A549 (cell line): Measurements from ENCODE around the gene YLPM1. TPM values are rescaled to one million over a fixed set of nuclear protein-coding genes. Genes with fewer than 3 reads are reported as not detected.

Experiments
- ATAC-seq, 2 experiments: fragments of 200-7000 bp in 1 of 2; fragments of >200 bp in 1 of 2; cut with Nextera tagmentation in 1 of 2; cut with Tn5 transposase in 1 of 2; 3 replicates each; pipeline versions ENCODE4 v1.8.0 to v1.9.1; 2018 to 2020; ENCODE audit warnings: mild to moderate bottlenecking in 1 of 2, moderate library complexity in 1 of 2
- CTCF ChIA-PET: fragments of 300-600 bp; sonication (Branson Sonifier 250); formaldehyde crosslinking; extraction: SDS; loops from one replicate; lab custom pipeline; 2021; ENCODE audit warnings: antibody characterized with exemption, inconsistent platforms; lab: Yijun Ruan, JAX
- POLR2A ChIA-PET: fragments of 350-600 bp; formaldehyde crosslinking; extraction: SDS; loops from one replicate; lab custom pipeline; 2021; ENCODE audit warnings: antibody characterized with exemption, inconsistent platforms; lab: Yijun Ruan, JAX
- DNase-seq, 2 experiments: peaks; one replicate each; pipeline versions ENCODE4 v3.0.0 to v3.0.0-alpha.2; 2011 to 2016; ENCODE audit warnings: low read depth in 1 of 2, low spot score in 1 of 2
- FAIRE-seq: peaks from 2 replicates; lab custom pipeline; 2011; peaks lifted over from hg19 to GRCh38; lab: Jason Lieb, UNC
- H3K27ac ChIP-seq, 2 experiments: fragments of >200 bp; sonication (Bioruptor Twin); formaldehyde crosslinking; 3 replicates each; pipeline ENCODE4 v1.5.1; 2016 to 2017
- H3K4me1 ChIP-seq: fragments of >200 bp; sonication (Bioruptor Twin); formaldehyde crosslinking; 3 replicates; pipeline ENCODE4 v1.6.1; 2016
- H3K4me2 ChIP-seq: fragments of >200 bp; sonication (Bioruptor Twin); formaldehyde crosslinking; 3 replicates; pipeline ENCODE4 v1.6.1; 2016
- H3K4me3 ChIP-seq: fragments of >200 bp; sonication (Bioruptor Twin); formaldehyde crosslinking; 3 replicates; pipeline ENCODE4 v1.5.1; 2016
- H3K9me3 ChIP-seq: fragments of >200 bp; sonication (Bioruptor Twin); formaldehyde crosslinking; 3 replicates; pipeline ENCODE4 v1.6.1; 2016
- ATOH8 ChIP-seq: fragments of 250-450 bp; sonication (Bioruptor Pico); IDR thresholded peaks from 2 replicates; pipeline ENCODE4 v1.5.0; 2020; ENCODE audit warnings: low read depth, mild to moderate bottlenecking, moderate library complexity
- CHD2 ChIP-seq: fragments of 150-350 bp; IDR thresholded peaks from 2 replicates; pipeline ENCODE4 v1.6.1; 2014; ENCODE audit warnings: low read length; ENCODE audit not compliant: partially characterized antibody
- CTCF ChIP-seq: fragments of >200 bp; sonication (Bioruptor Twin); formaldehyde crosslinking; IDR thresholded peaks from 3 replicates; pipeline ENCODE4 v1.5.1; 2016
- ELK1 ChIP-seq: fragments of 150-350 bp; IDR thresholded peaks from 2 replicates; pipeline ENCODE4 v1.6.1; 2014; ENCODE audit warnings: low read depth, mild to moderate bottlenecking, low read length
- ESRRA ChIP-seq: fragments of 150-350 bp; IDR thresholded peaks from 2 replicates; pipeline ENCODE4 v1.6.1; 2014; ENCODE audit warnings: mild to moderate bottlenecking, low read length, borderline replicate concordance
- FOSB ChIP-seq: fragments of 250-450 bp; sonication (Bioruptor Pico); IDR thresholded peaks from 2 replicates; pipeline ENCODE4 v1.5.0; 2020; ENCODE audit warnings: mild to moderate bottlenecking, moderate library complexity
- FOSL2 ChIP-seq, 2 experiments: fragments of 450-650 bp in 1 of 2; fragments of >200 bp in 1 of 2; sonication (Bioruptor Twin) in 1 of 2; formaldehyde crosslinking; IDR thresholded peaks; 2 replicates each; pipeline versions ENCODE4 v1.5.0 to v1.6.1; 2016 to 2020; ENCODE audit warnings: mild to moderate bottlenecking in 1 of 2, moderate library complexity in 1 of 2
- FOXS1 ChIP-seq: fragments of 250-450 bp; sonication (Bioruptor Pico); IDR thresholded peaks from 2 replicates; pipeline ENCODE4 v1.5.0; 2020; ENCODE audit warnings: mild to moderate bottlenecking, moderate library complexity
- JUN ChIP-seq, 2 experiments: fragments of >200 bp; sonication (Bioruptor Twin); formaldehyde crosslinking; IDR thresholded peaks; 2 replicates in 1 of 2; 3 replicates in 1 of 2; pipeline ENCODE4 v1.6.1; 2016 to 2017
- JUNB ChIP-seq: fragments of >200 bp; sonication (Bioruptor Twin); formaldehyde crosslinking; IDR thresholded peaks from 2 replicates; pipeline ENCODE4 v1.6.1; 2016
- KDM1A ChIP-seq: fragments of 200-600 bp; sonication (generic); IDR thresholded peaks from 2 replicates; pipeline ENCODE4 v1.6.1; 2016; ENCODE audit warnings: low read depth, mild to moderate bottlenecking
- MAFK ChIP-seq: fragments of 450-650 bp; IDR thresholded peaks from 2 replicates; pipeline ENCODE4 v1.6.1; 2014; ENCODE audit not compliant: partially characterized antibody
- MYC ChIP-seq: IDR thresholded peaks from 2 replicates; pipeline ENCODE4 v1.6.1; 2012; ENCODE audit warnings: mild to moderate bottlenecking, inconsistent platforms, low read length, improper control_type of control experiment, borderline replicate concordance
- NPAS2 ChIP-seq: fragments of 250-450 bp; sonication (Bioruptor Pico); IDR thresholded peaks from 2 replicates; pipeline ENCODE4 v1.8.0; 2022; ENCODE audit warnings: mild to moderate bottlenecking, moderate library complexity, borderline replicate concordance
- POLR2AphosphoS2 ChIP-seq: conservative IDR thresholded peaks from 2 replicates; pipeline ENCODE4 v1.6.1; 2012; ENCODE audit warnings: low read length, improper control_type of control experiment, inconsistent platforms
- RCOR1 ChIP-seq: fragments of 150-350 bp; IDR thresholded peaks from 2 replicates; pipeline ENCODE4 v1.6.1; 2014; ENCODE audit warnings: antibody characterized with exemption, low read length, low read depth
- REST ChIP-seq: fragments of 200-600 bp; sonication (generic); IDR thresholded peaks from 2 replicates; pipeline ENCODE4 v1.6.1; 2016; ENCODE audit warnings: antibody characterized with exemption, mild to moderate bottlenecking, moderate library complexity
- RFX5 ChIP-seq: fragments of 450-650 bp; IDR thresholded peaks from 2 replicates; pipeline ENCODE4 v1.7.1; 2014; ENCODE audit warnings: antibody characterized with exemption, mild to moderate bottlenecking, moderate library complexity
- RNF2 ChIP-seq: fragments of 200-600 bp; sonication (generic); IDR thresholded peaks from 2 replicates; pipeline ENCODE4 v1.6.1; 2016; ENCODE audit warnings: low read depth, mild to moderate bottlenecking, antibody characterized with exemption, moderate library complexity, borderline replicate concordance
- TFCP2L1 ChIP-seq: fragments of 250-450 bp; sonication (Bioruptor Pico); IDR thresholded peaks from 2 replicates; pipeline ENCODE4 v1.5.0; 2021; ENCODE audit warnings: mild to moderate bottlenecking
- TP53 ChIP-seq: fragments of 250-450 bp; sonication (Bioruptor Pico); IDR thresholded peaks from 2 replicates; pipeline ENCODE4 v1.5.0; 2021; ENCODE audit warnings: mild to moderate bottlenecking, moderate library complexity
- ZC3H11A ChIP-seq: fragments of 450-650 bp; IDR thresholded peaks from 2 replicates; pipeline ENCODE4 v1.6.1; 2014; ENCODE audit warnings: antibody characterized with exemption, mild to moderate bottlenecking
- ZFP36 ChIP-seq: fragments of 450-650 bp; IDR thresholded peaks from 2 replicates; pipeline ENCODE4 v1.6.1; 2014; ENCODE audit warnings: borderline replicate concordance; ENCODE audit not compliant: partially characterized antibody
- ZNF302 ChIP-seq: fragments of 250-450 bp; sonication (Bioruptor Pico); IDR thresholded peaks from 2 replicates; pipeline ENCODE4 v1.9.0; 2021; ENCODE audit warnings: inconsistent platforms, mild to moderate bottlenecking, moderate library complexity
- ZSCAN20 ChIP-seq: fragments of 250-450 bp; sonication (Bioruptor Pico); IDR thresholded peaks from 2 replicates; pipeline ENCODE4 v1.8.0; 2022; ENCODE audit warnings: mild to moderate bottlenecking, moderate library complexity
- WGBS: methylation state at CpG from one replicate; pipeline ENCODE4 v1.1.6; 2017; ENCODE audit errors: missing lambda C conversion rate; 5-methylcytosine and 5-hydroxymethylcytosine counted together
- polyA plus RNA-seq, 4 experiments: library from polyadenylated mRNA; depleted of rRNA in 3 of 4; stranded (reverse); fragments of >200 nt; fragmentation: RNase III in 1 of 4; extraction: RNeasy Plus Mini Kit Qiagen cat#74134 plus additional on column Dnase treatment in 1 of 4; gene quantifications; 2 replicates in 3 of 4; 3 replicates in 1 of 4; pipeline ENCODE4 v1.2.3, GENCODE V29; 2011 to 2017

YLPM1 gene
- polyA plus RNA-seq, 2 of the 4 experiments (the other 2 are of a cell fraction), result 20.3 to 37.8 TPM

GRCh38 chr14:74838166-74838565, 75.0 kb downstream of the YLPM1 start:
- ATAC-seq (no peak), DNase-seq (no peak), FAIRE-seq (no peak)
- no peak overlapping the region for H3K4me2 ChIP-seq
- TF ChIP-seq RFX5 (no peak), RCOR1 (no peak), FOSL2 (IDR thresholded peaks at IDR 0.05) (no peak), FOSL2 (CRISPR knock-in tag; IDR thresholded peaks at IDR 0.05) (no peak), POLR2AphosphoS2 (no peak), ZFP36 (no peak), TFCP2L1 (CRISPR knock-in tag) (no peak), ELK1 (no peak), NPAS2 (CRISPR knock-in tag) (no peak), JUN (IDR thresholded peaks at IDR 0.05) (no peak), ZNF302 (CRISPR knock-in tag) (no peak), RNF2 (no peak), REST (no peak), CHD2 (no peak), FOSB (CRISPR knock-in tag) (no peak), MAFK (no peak)
- H3K4me3 ChIP-seq, result no peak overlapping the region
- ChIA-PET POLR2A (no interaction called here), CTCF (interaction anchor here (0.6 kb wide), 1 partner anchor 459 kb away, joined by 3 read pairs; no protein-coding TSS in a partner anchor)
- no peak overlapping the region for H3K27ac ChIP-seq
- WGBS, result 90% methylated on average over 2 of the region's 2 CpGs
- H3K4me1 ChIP-seq, result no peaks in the 10 kb centered on the region
- H3K9me3 ChIP-seq, result no peaks in the 10 kb centered on the region

GRCh38 chr14:74840603-74841030, 77.5 kb downstream of the YLPM1 start:
- TF ChIP-seq RFX5 (no peak), JUN (IDR thresholded peaks at IDR 0.05) (no peak), CTCF (no peak), FOSL2 (IDR thresholded peaks at IDR 0.05) (no peak), FOSL2 (CRISPR knock-in tag; IDR thresholded peaks at IDR 0.05) (no peak), ESRRA (no peak), KDM1A (no peak), ZSCAN20 (CRISPR knock-in tag) (no peak), ZC3H11A (no peak), MYC (no peak), MAFK (no peak), POLR2AphosphoS2 (no peak), FOXS1 (CRISPR knock-in tag) (no peak), ATOH8 (no peak), REST (no peak), JUNB (no peak), TP53 (CRISPR knock-in tag) (no peak)
- FAIRE-seq (no peak), ATAC-seq (no peak), DNase-seq (no peak)
- CTCF ChIA-PET, result interaction anchor here (1.2 to 2.2 kb wide), 2 partner anchors 13 to 20 kb away, joined by 5 to 9 read pairs; no protein-coding TSS in a partner anchor
- WGBS, result 88% methylated on average over 5 of the region's 5 CpGs
- no peak overlapping the region for H3K27ac ChIP-seq
- no peak overlapping the region for H3K4me3 ChIP-seq
- no peaks in the 10 kb centered on the region for H3K4me1 ChIP-seq
- H3K4me2 ChIP-seq, result no peak overlapping the region
- no peaks in the 10 kb centered on the region for H3K9me3 ChIP-seq
- POLR2A ChIA-PET, result no interaction called here
